GM18505 (cell line): ENCODE data around the gene SLC2A6.

Experiments
- ATAC-seq: cut with Tn5 transposase; IDR thresholded peaks from one replicate; pipeline ENCODE4 v1.9.1; 2021; ENCODE audit not compliant: unreplicated experiment
- POLR2A ChIP-seq: IDR thresholded peaks from 4 replicates; pipeline ENCODE4 v1.6.1; 2011; ENCODE audit warnings: borderline replicate concordance; ENCODE audit not compliant: insufficient read depth, insufficient read length; ENCODE audit errors: extremely low read depth

Gene SLC2A6

GRCh38 chr9:133429214-133429613 lies 49.7 kb downstream of the SLC2A6 start:
- TF ChIP-seq POLR2A: no peak
- ATAC-seq: no peak

GRCh38 chr9:133428617-133429101 lies 50.2 kb downstream of the SLC2A6 start:
- ATAC-seq: no peak
- TF ChIP-seq POLR2A: no peak

- TF ChIP-seq POLR2A: no peak
- no peak for ATAC-seq
Observed at GRCh38 chr9:133427658-133428348, 51.1 kb downstream of the SLC2A6 start.

GRCh38 chr9:133426011-133426410 lies 52.9 kb downstream of the SLC2A6 start:
- no peak for ATAC-seq
- TF ChIP-seq POLR2A: no peak

- no peak for TF ChIP-seq POLR2A
- ATAC-seq: no peak
Observed at GRCh38 chr9:133425049-133425632, 53.8 kb downstream of the SLC2A6 start.

- no peak for ATAC-seq
- no peak for TF ChIP-seq POLR2A
Observed at GRCh38 chr9:133424187-133424586, 54.7 kb downstream of the SLC2A6 start.

- TF ChIP-seq POLR2A: no peak
- ATAC-seq: no peak
Observed at GRCh38 chr9:133423216-133423615, 55.7 kb downstream of the SLC2A6 start.

GRCh38 chr9:133421615-133422542 lies 57.0 kb downstream of the SLC2A6 start, which contains the start of gene ADAMTS13:
Gene ADAMTS13 (plus strand): TSS chr9:133422367. CDS start chr9:133422444, 77 bp downstream.
- peak; percentile 48 for TF ChIP-seq POLR2A
- no peak for ATAC-seq
